Neuronal stem cell (in vitro differentiated cells): ENCODE measurements around the gene CAMK1.

Experiments used
- DNase-seq: peaks from one replicate; pipeline ENCODE4 v3.0.0-alpha.2; 2013; ENCODE audit warnings: low spot score
- H2AFZ ChIP-seq: one replicate; pipeline ENCODE4 v1.6.1; 2013; ENCODE audit warnings: mild to moderate bottlenecking, low read length, inconsistent platforms
- H2AK5ac ChIP-seq: 2 replicates; pipeline ENCODE4 v1.6.1; 2013; ENCODE audit warnings: low read depth, mild to moderate bottlenecking, inconsistent platforms, low read length, moderate library complexity, mixed read lengths
- H2BK120ac ChIP-seq: 2 replicates; pipeline ENCODE4 v1.6.1; 2013; ENCODE audit warnings: low read depth, mild to moderate bottlenecking, inconsistent platforms, low read length, moderate library complexity, mixed read lengths
- H2BK12ac ChIP-seq: one replicate; pipeline ENCODE4 v1.6.1; 2013; ENCODE audit warnings: low read length, inconsistent platforms
- H2BK15ac ChIP-seq: 2 replicates; pipeline ENCODE4 v1.6.1; 2013; ENCODE audit warnings: mild to moderate bottlenecking, low read length, inconsistent platforms, mixed read lengths
- H2BK5ac ChIP-seq: one replicate; pipeline ENCODE4 v1.6.1; 2013; ENCODE audit warnings: inconsistent platforms, mild to moderate bottlenecking, low read length, moderate library complexity
- H3K14ac ChIP-seq: one replicate; pipeline ENCODE4 v1.6.1; 2013; ENCODE audit warnings: low read length, inconsistent platforms
- H3K18ac ChIP-seq: 2 replicates; pipeline ENCODE4 v1.6.1; 2013; ENCODE audit warnings: low read length, inconsistent platforms
- H3K23ac ChIP-seq: 2 replicates; pipeline ENCODE4 v1.6.1; 2013; ENCODE audit warnings: low read depth, mild to moderate bottlenecking, mixed read lengths, low read length, inconsistent platforms; ENCODE audit not compliant: poor library complexity
- H3K27ac ChIP-seq: replicated peaks from 3 replicates; pipeline ENCODE4 v1.5.1; 2013; ENCODE audit warnings: low read length, inconsistent platforms
- H3K27me3 ChIP-seq, 3 experiments: 2 replicates each; pipeline ENCODE4 v1.6.1; 2013; ENCODE audit warnings: low read length in 3 of 3, mild to moderate bottlenecking in 2 of 3, inconsistent platforms in 1 of 3, low read depth in 1 of 3, mixed read lengths in 1 of 3, moderate library complexity in 1 of 3; ENCODE audit not compliant: control insufficient read depth in 3 of 3, insufficient read depth in 3 of 3
- H3K36me3 ChIP-seq, 2 donors: replicated peaks in 1 of 2; 2 replicates each; pipeline ENCODE4 v1.6.1; 2013; ENCODE audit warnings: low read length in 2 of 2; ENCODE audit not compliant: control insufficient read depth in 2 of 2, insufficient read depth in 2 of 2
- H3K4ac ChIP-seq: 2 replicates; pipeline ENCODE4 v1.6.1; 2013; ENCODE audit warnings: inconsistent platforms, mild to moderate bottlenecking, low read length, moderate library complexity
- H3K4me1 ChIP-seq, 2 donors: 1 replicate in 1 of 2; 2 replicates in 1 of 2; pipeline ENCODE4 v1.6.1; 2013; ENCODE audit warnings: low read length in 2 of 2, low read depth in 1 of 2; ENCODE audit not compliant: control insufficient read depth in 2 of 2, insufficient read depth in 1 of 2
- H3K4me2 ChIP-seq: one replicate; pipeline ENCODE4 v1.6.1; 2013; ENCODE audit warnings: mild to moderate bottlenecking, low read length, inconsistent platforms; ENCODE audit not compliant: insufficient read depth, poor library complexity, severe bottlenecking
- H3K4me3 ChIP-seq, 2 donors: 2 replicates each; pipeline ENCODE4 v1.5.1; 2013; ENCODE audit warnings: low read length in 2 of 2, mild to moderate bottlenecking in 2 of 2, inconsistent platforms in 1 of 2, moderate library complexity in 1 of 2
- H3K79me1 ChIP-seq: one replicate; pipeline ENCODE4 v1.6.1; 2013; ENCODE audit warnings: low read depth, mild to moderate bottlenecking, inconsistent platforms, low read length, moderate library complexity
- H3K9ac ChIP-seq: one replicate; pipeline ENCODE4 v1.6.1; 2013; ENCODE audit warnings: mild to moderate bottlenecking, low read depth, low read length, inconsistent platforms; ENCODE audit not compliant: poor library complexity
- H3K9me3 ChIP-seq, 2 donors: replicated peaks in 1 of 2; 2 replicates each; pipeline versions ENCODE3 to v1.6.1; 2013; ENCODE audit warnings: low read length in 2 of 2, mild to moderate bottlenecking in 2 of 2, inconsistent platforms in 1 of 2, low read depth in 1 of 2, mixed read lengths in 1 of 2, moderate library complexity in 1 of 2; ENCODE audit not compliant: control insufficient read depth in 2 of 2, insufficient read depth in 1 of 2
- H4K8ac ChIP-seq: one replicate; pipeline ENCODE4 v1.6.1; 2013; ENCODE audit warnings: low read depth, mild to moderate bottlenecking, inconsistent platforms, low read length, moderate library complexity
- H4K91ac ChIP-seq: one replicate; pipeline ENCODE4 v1.6.1; 2013; ENCODE audit warnings: low read length, low read depth, mild to moderate bottlenecking, inconsistent platforms; ENCODE audit not compliant: poor library complexity
- whole genome bisulfite sequencing, 2 donors: extraction: QIAGEN DNeasy Blood & Tissue Kit; methylation state at CpG; one replicate each; pipeline ENCODE4 v1.1.7; 2013; ENCODE audit warnings: missing lambda C conversion rate in 2 of 2, mixed read lengths in 1 of 2; ENCODE audit not compliant: insufficient read length in 2 of 2, insufficient replicate concordance in 1 of 2; ENCODE audit errors: extremely low coverage in 2 of 2; 5-methylcytosine and 5-hydroxymethylcytosine counted together

CAMK1 gene

GRCh38 chr3:9806137-9806536 lies 36.4 kb upstream of the CAMK1 start:
- peak overlapping the region; percentile 56 for H2BK5ac ChIP-seq
- peak overlapping the region; percentile 61 for H2BK120ac ChIP-seq
- H3K27me3 ChIP-seq, result no peaks in the 10 kb centered on the region
- H3K4me2 ChIP-seq, result no peak overlapping the region
- no peak overlapping the region for H4K91ac ChIP-seq
- no peak overlapping the region for H4K8ac ChIP-seq
- peak overlapping the region; percentile 93 for H3K18ac ChIP-seq
- peak overlapping the region; percentile 25 for H3K9ac ChIP-seq
- no peak overlapping the region for H2BK15ac ChIP-seq
- no peaks in the 10 kb centered on the region for H3K9me3 ChIP-seq
- no peak overlapping the region for H2AFZ ChIP-seq
- no peak overlapping the region for H2BK12ac ChIP-seq
- no CpG with 5 or more reads among the region's 12 CpGs for WGBS, 2 donors
- peaks cover 0 to 14% of the 10 kb centered on the region in 2 donors for H3K4me1 ChIP-seq
- H3K36me3 ChIP-seq, result peaks cover 26 to 89% of the 10 kb centered on the region in 2 donors
- no peak overlapping the region for H3K14ac ChIP-seq
- H3K79me1 ChIP-seq, result peaks cover 4% of the 10 kb centered on the region
- no peak overlapping the region for H3K4ac ChIP-seq
- H3K4me3 ChIP-seq, result no peak overlapping the region
- H3K23ac ChIP-seq, result peak overlapping the region; percentile 34
- DNase-seq, result no peak
- H2AK5ac ChIP-seq, result peak overlapping the region; percentile 33
- peak overlapping the region; percentile 93 for H3K27ac ChIP-seq

GRCh38 chr3:9804996-9805395 lies 35.2 kb upstream of the CAMK1 start:
- no peak overlapping the region for H3K18ac ChIP-seq

GRCh38 chr3:9803494-9803893 lies 33.7 kb upstream of the CAMK1 start:
- H3K36me3 ChIP-seq, result peaks cover 39 to 94% of the 10 kb centered on the region in 2 donors
- H2BK120ac ChIP-seq, result no peak overlapping the region
- H3K18ac ChIP-seq, result no peak overlapping the region
- peaks cover 4% of the 10 kb centered on the region for H3K79me1 ChIP-seq
- H4K8ac ChIP-seq, result no peak overlapping the region
- DNase-seq, result no peak
- H2BK15ac ChIP-seq, result no peak overlapping the region
- H3K4me1 ChIP-seq, result peaks cover 0 to 4% of the 10 kb centered on the region in 2 donors
- H3K9me3 ChIP-seq, result no peaks in the 10 kb centered on the region
- no peak overlapping the region for H3K14ac ChIP-seq
- no peak overlapping the region for H3K4ac ChIP-seq
- no peak overlapping the region for H2AK5ac ChIP-seq
- H2BK12ac ChIP-seq, result no peak overlapping the region
- H4K91ac ChIP-seq, result no peak overlapping the region
- H3K27me3 ChIP-seq, result no peaks in the 10 kb centered on the region
- no peak overlapping the region for H3K23ac ChIP-seq
- H2AFZ ChIP-seq, result no peak overlapping the region
- no CpG with 5 or more reads among the region's 1 CpG for WGBS, 2 donors
- no peak overlapping the region for H3K4me2 ChIP-seq
- H3K9ac ChIP-seq, result no peak overlapping the region
- H2BK5ac ChIP-seq, result no peak overlapping the region
- H3K27ac ChIP-seq, result no peak overlapping the region
- H3K4me3 ChIP-seq, result no peak overlapping the region

More at GRCh38 chr3:9804996-9805395, 35.2 kb upstream of the CAMK1 start:
- no peak overlapping the region for H3K27ac ChIP-seq
- no peaks in the 10 kb centered on the region for H3K9me3 ChIP-seq
- no peak overlapping the region for H2AFZ ChIP-seq
- WGBS, 2 donors, result no CpG with 5 or more reads among the region's 5 CpGs
- H2BK5ac ChIP-seq, result no peak overlapping the region
- H3K27me3 ChIP-seq, result no peaks in the 10 kb centered on the region
- H3K23ac ChIP-seq, result no peak overlapping the region
- H3K4me1 ChIP-seq, result peaks cover 0 to 11% of the 10 kb centered on the region in 2 donors
- H2BK120ac ChIP-seq, result no peak overlapping the region
- no peak for DNase-seq
- no peak overlapping the region for H2BK12ac ChIP-seq
- no peak overlapping the region for H2AK5ac ChIP-seq
- no peak overlapping the region for H3K14ac ChIP-seq
- H3K36me3 ChIP-seq, result peaks cover 33 to 91% of the 10 kb centered on the region in 2 donors
- no peak overlapping the region for H2BK15ac ChIP-seq
- peaks cover 4% of the 10 kb centered on the region for H3K79me1 ChIP-seq
- no peak overlapping the region for H3K4ac ChIP-seq
- no peak overlapping the region for H3K4me3 ChIP-seq
- H4K8ac ChIP-seq, result no peak overlapping the region
- no peak overlapping the region for H4K91ac ChIP-seq
- no peak overlapping the region for H3K9ac ChIP-seq
- no peak overlapping the region for H3K4me2 ChIP-seq

- peaks cover 3% of the 10 kb centered on the region for H3K79me1 ChIP-seq
- H2BK12ac ChIP-seq, result no peak overlapping the region
- H3K4me3 ChIP-seq, result no peak overlapping the region
- WGBS, 2 donors, result no CpG with 5 or more reads among the region's 5 CpGs
- no peaks in the 10 kb centered on the region for H3K9me3 ChIP-seq
- no peak overlapping the region for H4K8ac ChIP-seq
- H3K4ac ChIP-seq, result no peak overlapping the region
- no peak overlapping the region for H2AK5ac ChIP-seq
- H2BK120ac ChIP-seq, result no peak overlapping the region
- peaks cover 50 to 90% of the 10 kb centered on the region in 2 donors for H3K36me3 ChIP-seq
- no peak overlapping the region for H2BK15ac ChIP-seq
- H3K14ac ChIP-seq, result no peak overlapping the region
- no peak overlapping the region for H4K91ac ChIP-seq
- H3K27me3 ChIP-seq, result no peaks in the 10 kb centered on the region
- H2BK5ac ChIP-seq, result no peak overlapping the region
- DNase-seq, result no peak
- no peak overlapping the region for H3K9ac ChIP-seq
- H3K4me1 ChIP-seq, result no peaks in the 10 kb centered on the region
- no peak overlapping the region for H3K27ac ChIP-seq
- no peak overlapping the region for H3K23ac ChIP-seq
- no peak overlapping the region for H3K18ac ChIP-seq
- H3K4me2 ChIP-seq, result no peak overlapping the region
- no peak overlapping the region for H2AFZ ChIP-seq
These were observed 30.8 kb upstream of the CAMK1 start for GRCh38 chr3:9800529-9800928.
